ENCODE measurements around the gene TSSK6. TPM values are rescaled to one million over a fixed set of nuclear protein-coding genes. Genes with fewer than 3 reads are reported as not detected.

The TSSK6 gene
- total and polyA plus RNA-seq, 3 donors from 2014 or later: 117 to 722 (median 125) TPM

- Histone ChIP-seq H3K36me3 (ENCODE audit: low read depth, missing control alignments) (no peaks in the 10 kb centered on the region), H3K27me3 (no peaks in the 10 kb centered on the region), H3K9me3 (no peaks in the 10 kb centered on the region), H3K27ac (no peak overlapping the region), H3K4me3 (peak overlapping the region; percentile 4 to 26), H3K4me1 (no peaks in the 10 kb centered on the region)
- DNase-seq: no peak
- WGBS, 2 donors: 60 to 85% methylated on average over 1 to 69 of the region's 75 CpGs
- intact Hi-C loops (cut with DNase I; ENCODE audit: low total_unique reads): no loop called here
- TF ChIP-seq POLR2A (IDR thresholded peaks at IDR 0.05) (no peak), CTCF (IDR thresholded peaks at IDR 0.05) (no peak)
Measured at GRCh38 chr19:19544257-19544953, 29.1 kb upstream of the TSSK6 start.

- 80 to 82% methylated on average over 7 to 19 of the region's 19 CpGs for WGBS, 2 donors
- H3K27me3 ChIP-seq: no peaks in the 10 kb centered on the region
- no peaks in the 10 kb centered on the region for H3K36me3 ChIP-seq (ENCODE audit: low read depth, missing control alignments)
- no peak overlapping the region for H3K4me3 ChIP-seq
- TF ChIP-seq CTCF (IDR thresholded peaks at IDR 0.05) (no peak), POLR2A (IDR thresholded peaks at IDR 0.05) (no peak)
- DNase-seq: no peak
- H3K27ac ChIP-seq: no peak overlapping the region
- intact Hi-C loops (cut with DNase I; ENCODE audit: low total_unique reads): no loop called here
- no peaks in the 10 kb centered on the region for H3K9me3 ChIP-seq
- peaks cover 3% of the 10 kb centered on the region for H3K4me1 ChIP-seq
Measured at GRCh38 chr19:19543640-19544039, 28.3 kb upstream of the TSSK6 start.

GRCh38 chr19:19543101-19543500 is 27.8 kb upstream of the TSSK6 start:
- Histone ChIP-seq H3K9me3 (no peaks in the 10 kb centered on the region), H3K27ac (no peak overlapping the region), H3K4me3 (no peak overlapping the region), H3K4me1 (peaks cover 9% of the 10 kb centered on the region), H3K36me3 (ENCODE audit: low read depth, missing control alignments) (no peaks in the 10 kb centered on the region), H3K27me3 (no peaks in the 10 kb centered on the region)
- no peak for DNase-seq
- 92 to 98% methylated on average over 8 to 13 of the region's 13 CpGs for WGBS, 2 donors
- TF ChIP-seq POLR2A (IDR thresholded peaks at IDR 0.05): no peak
- TF ChIP-seq CTCF (IDR thresholded peaks at IDR 0.05): no peak
- intact Hi-C loops (cut with DNase I; ENCODE audit: low total_unique reads): no loop called here

GRCh38 chr19:19542507-19542906 is 27.2 kb upstream of the TSSK6 start:
- Histone ChIP-seq H3K27ac (no peak overlapping the region), H3K36me3 (ENCODE audit: low read depth, missing control alignments) (no peaks in the 10 kb centered on the region), H3K27me3 (no peaks in the 10 kb centered on the region), H3K4me3 (no peak overlapping the region), H3K4me1 (peaks cover 12% of the 10 kb centered on the region), H3K9me3 (no peaks in the 10 kb centered on the region)
- DNase-seq: no peak
- 81 to 83% methylated on average over 9 to 10 of the region's 12 CpGs for WGBS, 2 donors
- TF ChIP-seq CTCF (IDR thresholded peaks at IDR 0.05) (no peak), POLR2A (IDR thresholded peaks at IDR 0.05) (no peak)
- intact Hi-C loops (cut with DNase I; ENCODE audit: low total_unique reads): no loop called here

GRCh38 chr19:19541616-19542015 is 26.3 kb upstream of the TSSK6 start:
- DNase-seq: no peak
- TF ChIP-seq CTCF (IDR thresholded peaks at IDR 0.05): no peak
- no peak for TF ChIP-seq POLR2A (IDR thresholded peaks at IDR 0.05)
- intact Hi-C loops (cut with DNase I; ENCODE audit: low total_unique reads): no loop called here
- 41 to 64% methylated on average over 6 to 16 of the region's 16 CpGs for WGBS, 2 donors
- Histone ChIP-seq H3K27ac (no peak overlapping the region), H3K27me3 (no peaks in the 10 kb centered on the region), H3K4me1 (peaks cover 12% of the 10 kb centered on the region), H3K36me3 (ENCODE audit: low read depth, missing control alignments) (no peaks in the 10 kb centered on the region), H3K4me3 (peak overlapping the region in 1 of 2 donors; percentile 25), H3K9me3 (no peaks in the 10 kb centered on the region)

All from testis (tissue), 3 donors.